HFFc6 (cell line): ENCODE results near the gene NPTX1. TPM values are rescaled to one million over a fixed set of nuclear protein-coding genes. Genes with fewer than 3 reads are reported as not detected.

ENCODE experiments used
- DNase-seq: peaks from one replicate; pipeline ENCODE4 v3.0.0-alpha.2; 2018
- H3K27ac Mint-ChIP-seq: 2 replicates; pipeline ENCODE4 v1.8.0; 2020; ENCODE audit warnings: mild to moderate bottlenecking, mixed read lengths
- H3K27me3 Mint-ChIP-seq: 2 replicates; pipeline ENCODE4 v1.8.0; 2021; ENCODE audit warnings: mild to moderate bottlenecking, moderate library complexity, mixed read lengths; ENCODE audit not compliant: insufficient read depth
- H3K36me3 Mint-ChIP-seq: 2 replicates; pipeline ENCODE4 v1.8.0; 2021; ENCODE audit warnings: low read depth, mixed read lengths
- H3K4me1 Mint-ChIP-seq: 2 replicates; pipeline ENCODE4 v1.8.0; 2020; ENCODE audit warnings: low read depth, mixed read lengths
- H3K4me3 Mint-ChIP-seq: 2 replicates; pipeline ENCODE4 v1.8.0; 2020; ENCODE audit warnings: mild to moderate bottlenecking, moderate library complexity, mixed read lengths
- H3K9me3 Mint-ChIP-seq: 2 replicates; pipeline ENCODE4 v1.8.0; 2020; ENCODE audit warnings: mild to moderate bottlenecking, mixed read lengths
- CTCF ChIP-seq: fragments of 200-600 bp; sonication (generic); IDR thresholded peaks from 2 replicates; pipeline ENCODE4 v1.5.0; 2021; ENCODE audit warnings: antibody characterized with exemption, mild to moderate bottlenecking
- total RNA-seq, 6 experiments: library from RNA; stranded (reverse); fragmentation: NEBNext Ultra II Directional; extraction: Animal tissue kit (Norgen Biotek cat#: 25700); gene quantifications; 2 replicates in 1 of 6; 3 replicates in 5 of 6; pipeline ENCODE4 v1.2.3, GENCODE V29; 2021

The NPTX1 gene
- total RNA-seq, 6 experiments from 2014 or later, result 0.26 to 2.9 (median 2.6) TPM

DNA sequence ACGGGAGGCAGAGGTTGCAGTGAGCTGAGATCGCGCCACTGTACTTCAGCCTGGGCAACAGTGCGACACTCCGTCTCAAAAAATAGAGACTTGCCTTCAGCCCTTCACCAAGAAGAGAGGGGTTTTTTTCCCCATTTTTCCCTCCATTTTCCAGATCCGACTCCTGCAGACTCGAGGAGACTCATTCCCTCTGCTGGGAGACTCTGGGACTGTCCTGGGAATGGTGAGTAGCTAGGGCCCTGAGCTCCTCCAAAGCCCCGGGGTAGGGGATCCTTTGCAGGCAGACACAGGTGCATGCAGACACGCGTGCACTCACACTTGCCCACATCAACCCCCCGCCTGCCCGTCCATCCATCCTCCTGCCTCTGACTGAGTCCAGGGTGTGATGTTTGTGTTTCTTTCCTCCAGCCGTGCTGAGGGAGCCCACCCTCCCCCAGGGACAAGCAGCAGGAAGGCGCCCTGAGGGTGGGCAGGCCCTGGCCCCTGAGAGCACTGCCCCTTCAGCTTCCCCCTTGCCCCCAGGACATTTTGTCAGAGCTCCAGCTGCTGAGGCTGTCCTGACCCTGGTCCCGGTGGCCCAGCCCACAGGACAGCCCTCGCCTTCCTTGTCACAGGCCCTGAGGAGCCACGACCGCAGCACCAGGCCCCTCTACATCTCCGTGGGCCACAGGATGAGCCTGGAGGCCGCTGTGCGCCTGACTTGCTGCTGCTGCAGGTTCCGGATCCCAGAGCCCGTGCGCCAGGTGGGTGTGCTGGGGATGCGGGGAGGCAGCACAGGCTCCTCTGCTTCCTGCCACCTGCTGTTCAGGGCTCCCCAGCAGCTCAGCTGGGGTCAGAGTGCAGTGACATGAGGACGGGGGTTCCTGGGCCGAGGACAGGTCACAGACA, 51.3 kb downstream of the NPTX1 start:
- H3K27me3 Mint-ChIP-seq, result no peaks in the 10 kb centered on the region; the same call in 1 of the 2 replicates
- no peaks in the 10 kb centered on the region for H3K9me3 Mint-ChIP-seq
- H3K27ac Mint-ChIP-seq, result no peak overlapping the region
- TF ChIP-seq CTCF, result 0 out of 2 replicates have a peak, but pooled peaks have one; percentile 16
- DNase-seq, result no peak
- H3K4me1 Mint-ChIP-seq, result no peaks in the 10 kb centered on the region
- H3K36me3 Mint-ChIP-seq, result peaks cover 5% of the 10 kb centered on the region; the same call in 1 of the 2 replicates
- H3K4me3 Mint-ChIP-seq, result no peak overlapping the region

- no peak for TF ChIP-seq CTCF
Measured at GRCh38 chr17:80424261-80424660, 52.1 kb downstream of the NPTX1 start.

GRCh38 chr17:80423536-80424225, 52.7 kb downstream of the NPTX1 start:
- no peaks in the 10 kb centered on the region for H3K4me1 Mint-ChIP-seq
- DNase-seq, result no peak
- peaks cover 12% of the 10 kb centered on the region for H3K36me3 Mint-ChIP-seq
- H3K4me3 Mint-ChIP-seq, result no peak overlapping the region
- no peaks in the 10 kb centered on the region for H3K9me3 Mint-ChIP-seq
- TF ChIP-seq CTCF, result no peak
- no peak overlapping the region for H3K27ac Mint-ChIP-seq
- no peaks in the 10 kb centered on the region for H3K27me3 Mint-ChIP-seq

More at GRCh38 chr17:80424261-80424660, 52.1 kb downstream of the NPTX1 start:
- H3K27ac Mint-ChIP-seq, result no peak overlapping the region
- no peaks in the 10 kb centered on the region for H3K9me3 Mint-ChIP-seq
- peaks cover 12% of the 10 kb centered on the region for H3K36me3 Mint-ChIP-seq
- no peaks in the 10 kb centered on the region for H3K4me1 Mint-ChIP-seq
- H3K27me3 Mint-ChIP-seq, result no peaks in the 10 kb centered on the region; the same call in 1 of the 2 replicates
- DNase-seq, result no peak
- H3K4me3 Mint-ChIP-seq, result no peak overlapping the region

- H3K27me3 Mint-ChIP-seq, result no peaks in the 10 kb centered on the region
- no peak overlapping the region for H3K27ac Mint-ChIP-seq
Measured at GRCh38 chr17:80422981-80423380, 53.4 kb downstream of the NPTX1 start.

GRCh38 chr17:80422276-80422675, 54.1 kb downstream of the NPTX1 start:
- no peaks in the 10 kb centered on the region for H3K27me3 Mint-ChIP-seq
- H3K4me3 Mint-ChIP-seq, result no peak overlapping the region
- DNase-seq, result no peak
- TF ChIP-seq CTCF, result no peak
- peaks cover 24% of the 10 kb centered on the region for H3K36me3 Mint-ChIP-seq
- peaks cover 11% of the 10 kb centered on the region for H3K4me1 Mint-ChIP-seq
- no peaks in the 10 kb centered on the region for H3K9me3 Mint-ChIP-seq
- H3K27ac Mint-ChIP-seq, result no peak overlapping the region

More at GRCh38 chr17:80422981-80423380, 53.4 kb downstream of the NPTX1 start:
- no peak for TF ChIP-seq CTCF
- Mint-ChIP-seq H3K4me1 (peaks cover 6% of the 10 kb centered on the region), H3K4me3 (no peak overlapping the region), H3K36me3 (peaks cover 17% of the 10 kb centered on the region), H3K9me3 (no peaks in the 10 kb centered on the region)
- DNase-seq, result no peak
